Anterior cingulate cortex (tissue), 58 donors: ENCODE data around the gene TCN2.

Experiments
- DNase-seq, 58 donors: peaks; one replicate each; lab custom pipeline; 2025; lab: John Stamatoyannopoulos, UW

Gene TCN2

DNA sequence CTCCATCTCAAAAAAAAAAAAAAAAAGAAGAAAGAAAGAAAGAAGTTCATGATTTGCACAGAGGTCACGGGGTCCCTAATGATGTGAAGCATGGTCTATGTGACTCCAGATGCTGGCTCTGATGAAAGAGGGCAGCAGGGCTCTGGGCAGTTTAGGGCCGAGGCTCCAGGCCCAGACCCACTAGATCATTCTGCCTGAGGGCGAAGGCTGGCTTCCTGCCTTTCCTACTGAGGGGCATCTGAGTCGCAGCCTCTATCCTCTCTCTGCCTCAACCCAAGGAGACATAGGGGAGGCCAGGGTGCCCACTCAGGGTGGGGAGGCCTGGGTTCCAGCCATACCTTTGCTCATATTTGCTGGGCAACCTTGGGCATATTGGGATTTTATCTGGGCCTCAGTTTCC, 33.4 kb downstream of the TCN2 start:
- DNase-seq, result no peak

DNA sequence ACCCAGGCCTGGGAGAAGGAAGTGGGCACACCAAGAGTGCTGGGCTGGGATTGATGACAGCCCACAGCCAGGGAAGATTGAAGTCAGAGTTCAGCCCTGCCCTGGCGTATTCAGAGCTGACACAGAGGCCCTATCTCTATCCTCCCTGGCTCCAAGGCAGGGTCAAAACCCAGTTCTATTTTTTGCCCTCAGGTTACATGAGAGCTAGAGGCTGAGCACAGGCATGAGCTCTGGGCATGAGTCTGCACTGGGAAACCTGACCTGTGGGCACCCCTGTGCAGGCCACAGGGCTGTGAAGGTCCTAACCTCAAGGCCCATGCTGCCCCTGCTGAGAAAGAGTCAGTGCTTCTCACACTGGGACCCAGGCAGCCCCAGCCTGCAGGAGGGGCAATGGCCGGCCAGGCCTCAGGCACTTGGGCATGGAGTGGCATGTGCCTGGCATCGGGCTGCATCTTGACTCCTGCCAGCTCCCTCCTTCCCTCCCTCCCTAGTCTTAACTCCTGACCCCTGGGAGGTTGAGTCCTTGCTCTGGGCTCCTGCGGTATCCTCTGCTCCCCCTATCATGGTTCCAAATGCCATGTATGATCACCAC, 34.0 kb downstream of the TCN2 start:
- DNase-seq, result no peak

DNA sequence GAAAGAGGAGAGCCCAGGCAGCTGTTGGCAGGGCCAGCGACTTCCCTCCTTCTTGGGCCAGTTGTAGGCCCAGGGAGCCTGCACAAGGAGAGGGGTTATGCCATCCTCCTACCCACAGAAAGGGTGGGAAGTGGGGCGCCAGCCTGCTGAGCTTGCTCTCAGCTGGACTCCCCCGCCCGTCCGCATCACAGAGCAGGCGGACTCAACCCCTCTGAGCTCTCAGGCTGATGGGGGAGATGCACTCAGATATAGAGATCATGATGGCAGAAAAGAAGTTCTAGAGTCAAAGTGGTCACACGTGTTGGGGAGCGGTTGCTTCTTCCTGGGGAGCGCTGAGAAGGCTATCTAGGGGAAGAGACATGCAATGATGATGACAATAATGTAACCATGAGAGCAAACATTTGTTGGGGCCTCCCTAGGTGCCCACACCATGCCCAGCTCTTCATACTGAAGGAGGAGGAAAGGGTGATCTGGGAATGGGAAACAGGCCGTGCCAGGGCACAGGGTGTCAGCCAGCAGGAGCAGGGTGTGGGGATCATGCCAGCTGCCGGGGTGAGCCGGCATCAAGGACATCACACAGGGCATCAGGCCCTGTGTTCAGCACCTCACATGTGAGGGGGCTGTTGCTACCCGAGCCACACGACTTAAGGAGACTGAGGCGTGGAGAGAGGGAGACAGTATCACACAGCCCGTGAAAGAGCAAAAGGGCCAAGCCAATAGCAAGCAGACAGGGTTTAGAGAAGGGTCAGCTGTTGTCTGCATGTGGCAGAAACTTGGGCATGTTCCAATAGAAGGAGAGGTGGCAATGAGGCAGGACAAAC, 36.3 kb downstream of the TCN2 start:
- DNase-seq, result peak in 16 of 58 donors; percentile 3 to 50 (median 26)

DNA sequence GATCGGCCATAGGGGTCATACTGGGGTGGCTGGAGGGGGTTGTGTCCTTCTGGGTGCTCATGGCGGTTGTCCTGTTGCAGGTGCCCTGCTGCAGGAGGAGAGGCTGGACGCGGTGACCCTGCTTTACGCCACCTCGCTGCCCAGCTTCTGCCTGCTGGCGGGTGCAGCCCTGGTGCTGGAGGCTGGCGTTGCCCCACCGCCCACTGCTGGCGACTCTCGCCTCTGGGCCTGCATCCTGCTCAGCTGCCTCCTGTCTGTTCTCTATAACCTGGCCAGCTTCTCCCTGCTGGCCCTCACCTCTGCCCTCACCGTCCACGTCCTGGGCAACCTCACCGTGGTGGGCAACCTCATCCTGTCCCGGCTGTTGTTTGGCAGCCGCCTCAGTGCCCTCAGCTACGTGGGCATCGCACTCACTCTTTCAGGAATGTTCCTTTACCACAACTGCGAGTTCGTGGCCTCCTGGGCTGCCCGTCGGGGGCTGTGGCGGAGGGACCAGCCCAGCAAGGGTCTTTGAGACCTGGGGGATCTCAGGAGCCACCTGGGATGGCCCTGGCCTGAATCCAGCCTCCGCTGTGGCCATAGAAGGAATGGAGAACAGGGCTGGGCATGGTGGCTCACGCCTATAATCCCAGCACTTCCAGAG, 39.7 kb downstream of the TCN2 start:
- no peak for DNase-seq

- no peak for DNase-seq
These were observed 40.6 kb downstream of the TCN2 start for GRCh38 chr22:30647536-30647935.

GRCh38 chr22:30648825-30649224, 41.9 kb downstream of the TCN2 start:
- no peak for DNase-seq

DNA sequence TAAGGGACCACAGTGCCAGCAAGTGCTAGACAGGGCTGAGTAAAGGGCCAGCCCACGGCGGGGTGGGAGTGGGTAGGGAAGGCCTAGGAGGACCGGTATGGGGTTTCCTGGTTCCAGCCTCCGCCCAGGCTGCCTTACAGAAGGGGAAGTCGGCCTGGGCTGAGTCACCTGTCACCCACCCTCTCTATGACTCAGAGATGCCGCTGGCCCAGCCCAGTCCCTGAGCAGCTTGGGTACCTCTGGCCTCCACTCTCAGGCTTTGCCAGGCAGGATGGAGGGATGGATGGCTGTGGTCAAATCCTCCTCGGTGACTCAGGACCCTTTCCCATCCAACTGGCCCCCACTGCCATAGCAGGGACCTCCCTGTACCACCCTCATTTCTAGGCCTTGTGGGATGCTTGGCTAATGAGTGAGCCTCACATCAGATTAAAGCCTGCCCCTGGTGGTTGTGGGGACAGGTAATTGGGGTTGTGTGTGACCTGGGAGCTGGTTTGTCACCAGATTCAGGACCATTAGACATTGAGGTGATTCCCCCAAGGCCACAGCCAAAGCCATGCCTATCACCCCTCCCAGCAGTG, 42.5 kb downstream of the TCN2 start:
- peak in 3 of 58 donors; percentile 8 to 29 (median 9) for DNase-seq

DNA sequence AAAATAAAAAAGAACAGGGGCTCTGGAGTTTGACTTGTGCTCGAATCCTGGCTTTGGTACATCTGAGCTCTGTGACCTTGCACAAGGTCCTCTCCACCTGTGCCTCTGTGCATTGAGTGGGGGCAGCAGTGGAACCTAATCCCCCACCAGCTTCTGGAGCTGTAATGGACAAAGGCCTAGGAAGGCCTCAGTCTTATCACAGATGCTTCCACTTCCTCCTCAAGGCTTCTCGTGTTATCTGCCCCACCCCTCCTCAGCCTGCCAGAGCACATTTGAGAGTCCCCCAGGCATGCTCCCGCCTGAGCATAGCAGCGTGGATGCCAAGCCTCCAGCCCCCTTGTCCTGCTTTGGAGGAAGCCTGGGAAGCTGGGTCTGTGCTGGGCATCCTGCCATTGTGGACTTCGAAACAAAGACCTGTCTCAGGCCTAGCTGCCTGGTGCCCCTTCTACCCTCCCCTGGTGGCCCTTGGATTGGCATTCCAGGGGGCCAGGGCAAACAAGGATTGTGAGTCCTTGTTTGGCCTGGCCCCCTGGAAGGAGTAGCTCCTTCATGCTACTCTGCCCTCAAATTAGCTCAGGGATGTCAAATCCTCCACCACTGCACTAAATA, 43.6 kb downstream of the TCN2 start:
- DNase-seq, result peak in 53 of 58 donors; percentile 18 to 85 (median 64)

DNA sequence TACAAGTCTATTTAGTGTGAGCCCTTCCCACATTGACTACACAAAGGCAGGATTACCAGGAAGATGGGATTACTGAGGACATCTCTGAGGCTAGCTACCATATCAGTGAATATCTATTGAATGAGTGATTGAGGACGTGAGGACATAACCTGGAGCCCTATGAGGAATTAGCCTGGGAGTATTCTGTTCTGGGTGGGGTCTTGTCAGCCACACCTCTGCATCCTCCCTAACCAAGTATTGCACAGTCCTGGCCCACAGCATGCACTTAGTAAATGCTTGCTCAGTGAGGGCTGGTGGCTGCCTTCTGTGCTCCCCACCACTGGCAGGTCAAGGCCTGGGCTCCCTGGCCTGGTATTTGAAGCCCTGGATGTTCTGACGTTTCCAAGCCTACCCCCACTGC, 45.9 kb downstream of the TCN2 start:
- no peak for DNase-seq

DNA sequence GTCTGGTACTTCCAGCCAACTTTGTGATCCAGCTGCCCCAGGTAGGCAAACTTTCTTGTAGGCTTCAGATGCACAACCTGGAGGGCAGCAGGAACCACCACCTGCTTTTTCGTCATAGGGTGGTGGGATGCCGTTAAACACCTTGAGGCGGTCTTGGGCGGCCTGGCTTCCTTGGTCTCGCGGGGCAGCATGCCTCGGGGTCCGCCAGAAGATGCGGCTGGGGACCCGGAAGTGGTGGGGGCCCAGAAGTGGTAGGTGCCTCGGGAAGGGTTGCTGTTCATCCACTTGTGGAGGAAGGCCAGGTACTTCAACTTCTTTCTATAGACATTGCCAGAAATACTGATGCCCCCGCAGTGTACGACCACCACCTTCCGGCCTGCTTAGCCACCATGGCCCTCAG, 47.4 kb downstream of the TCN2 start:
- no peak for DNase-seq

GRCh38 chr22:30655532-30655931, 48.6 kb downstream of the TCN2 start:
- no peak for DNase-seq

- peak in 1 of 58 donors; percentile 14 for DNase-seq
These were observed 55.1 kb downstream of the TCN2 start for GRCh38 chr22:30662040-30662439.

GRCh38 chr22:30664798-30665197, 57.8 kb downstream of the TCN2 start:
- no peak for DNase-seq

- DNase-seq, result no peak
These were observed 58.3 kb downstream of the TCN2 start for GRCh38 chr22:30665266-30665665.

DNA sequence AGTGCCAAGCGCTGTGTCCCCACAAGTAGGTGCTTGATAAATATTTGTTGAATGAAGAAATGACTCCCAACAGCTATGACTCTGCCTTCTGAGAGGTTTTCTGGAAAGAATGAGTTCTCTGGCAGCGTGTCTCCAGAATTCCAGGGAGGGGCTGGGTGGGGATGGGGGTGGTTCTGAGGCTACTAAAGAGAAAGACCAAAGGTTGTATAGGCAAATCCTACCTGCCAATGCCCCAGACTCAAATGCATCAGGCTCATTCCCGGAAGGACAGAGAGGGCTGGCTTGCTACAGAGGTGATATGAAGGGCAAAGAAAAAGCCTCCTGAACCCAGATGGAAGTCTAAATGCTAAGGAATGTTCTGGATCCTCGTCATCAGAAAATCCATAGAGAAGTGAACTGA, 58.8 kb downstream of the TCN2 start:
- DNase-seq, result no peak

GRCh38 chr22:30667107-30667493, 60.1 kb downstream of the TCN2 start:
- peak in 1 of 58 donors; percentile 26 for DNase-seq

- DNase-seq, result peak; percentile 58 to 95 (median 87)
These were observed 60.8 kb downstream of the TCN2 start, which contains the start of gene DUSP18 for GRCh38 chr22:30667494-30668385. Gene DUSP18, minus strand, starts transcription at chr22:30667875. Its CDS starts 3,872 bp downstream, at chr22:30664003.

- DNase-seq, result peak in 2 of 58 donors; percentile 47 to 52
These were observed 61.4 kb downstream of the TCN2 start for GRCh38 chr22:30668386-30668710.

DNA sequence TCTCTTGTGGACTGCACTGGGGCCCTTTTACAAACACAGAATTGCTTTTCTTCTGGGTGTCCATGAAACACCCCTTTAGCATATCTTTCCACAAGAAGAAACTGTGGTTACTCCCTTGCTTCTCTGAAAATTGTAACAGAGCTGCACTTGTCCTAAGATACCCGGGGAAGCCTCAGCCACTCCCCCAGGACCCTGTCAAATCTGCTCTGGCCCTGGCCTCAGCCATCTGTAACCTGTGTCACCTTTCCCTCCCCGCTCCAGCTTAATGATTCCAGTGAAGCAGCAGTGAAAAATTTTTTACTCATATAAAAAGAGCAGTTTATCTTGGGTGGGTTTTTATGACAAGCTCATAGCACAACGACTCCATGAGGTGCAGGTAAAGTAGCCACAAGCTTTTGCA, 64.1 kb downstream of the TCN2 start:
- DNase-seq, result no peak

DNA sequence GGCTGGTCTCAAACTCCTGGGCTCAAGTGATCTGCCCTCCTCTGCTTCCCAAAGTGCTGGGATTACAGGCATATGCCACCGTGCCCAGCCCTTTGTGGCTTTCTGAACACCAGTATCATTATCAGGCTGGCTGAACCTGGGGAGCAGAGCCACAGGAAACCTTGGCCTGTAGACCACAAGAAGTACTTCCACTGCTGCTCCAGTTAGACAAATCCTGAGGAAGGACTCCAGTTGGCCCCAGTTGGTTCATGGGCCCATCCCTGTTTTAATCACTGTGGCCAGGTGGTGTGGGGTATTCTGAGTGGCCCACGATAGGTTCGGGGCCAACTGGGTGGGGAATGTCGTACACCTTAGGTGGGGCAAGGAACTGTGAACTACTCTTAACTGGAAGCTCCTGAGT, 66.2 kb downstream of the TCN2 start:
- DNase-seq, result no peak
